ENCODE results near the gene NACAD. TPM values are rescaled to one million over a fixed set of nuclear protein-coding genes. Genes with fewer than 3 reads are reported as not detected.

NACAD gene
- total RNA-seq, 2 donors from 2014 or later = 0.78 to 1.6 TPM

DNA sequence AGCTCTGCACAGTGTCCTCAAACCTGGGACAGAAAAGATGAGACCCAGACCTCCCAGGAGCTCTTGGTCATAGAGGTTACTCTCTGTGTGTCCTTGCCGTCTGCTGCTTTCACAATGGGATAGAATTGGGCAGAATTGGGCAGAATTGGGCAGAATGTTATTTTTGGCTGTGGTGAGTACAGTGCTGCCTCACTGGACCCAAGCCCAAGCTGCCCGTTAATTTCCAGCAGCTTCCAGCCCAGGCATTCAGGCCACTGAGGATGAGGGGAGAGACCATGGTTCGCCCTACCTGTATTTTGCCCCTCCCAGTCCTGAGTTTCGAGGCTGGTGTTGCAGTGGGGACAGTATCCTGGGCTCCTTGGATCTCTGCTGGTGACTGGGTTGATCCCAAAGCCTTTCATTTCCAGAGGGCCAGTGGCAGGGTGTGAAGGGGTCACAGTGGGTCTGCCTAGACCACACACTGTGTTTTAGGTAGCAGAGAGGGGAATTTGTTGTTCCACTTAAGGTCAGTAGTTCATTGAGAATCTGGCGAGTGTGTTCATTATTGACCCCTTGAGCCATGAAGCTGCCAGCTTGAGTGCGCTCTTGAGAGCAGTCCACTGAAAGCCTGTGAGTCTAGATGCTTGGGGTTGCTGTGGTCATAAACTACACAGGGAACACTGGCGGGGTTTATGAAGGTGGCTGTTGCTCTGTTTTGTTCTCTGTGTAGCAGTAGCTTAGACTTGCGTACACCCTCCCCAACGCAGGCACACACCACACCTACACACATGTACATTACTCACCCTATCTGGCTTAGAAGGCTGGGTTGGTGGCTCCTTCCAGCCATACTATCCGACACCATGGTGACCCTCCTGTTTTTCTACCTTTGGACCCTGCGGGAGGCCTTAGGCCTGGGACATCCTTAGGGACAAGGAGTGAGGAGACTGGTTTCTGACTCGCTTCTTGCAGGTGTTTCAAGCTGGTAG, 23.5 kb downstream of the NACAD start:
- DNase-seq (no peak), ATAC-seq (no peak)
- Histone ChIP-seq H3K36me3 (replicated peaks in 1 of 2; ENCODE audit: insufficient read depth in 1 of 2, low read depth in 2 of 2) (no peaks in the 10 kb centered on the region), H3K4me3 (no peak overlapping the region), H3K27me3 (no peaks in the 10 kb centered on the region), H3K4me1 (no peaks in the 10 kb centered on the region), H3K9me3 (no peaks in the 10 kb centered on the region), H3K27ac (no peak overlapping the region)
- 87 to 92% methylated on average over 10 to 12 of the region's 12 CpGs for WGBS, 2 donors
- intact Hi-C loops (cut with DNase I) = no loop called here
- no peak for TF ChIP-seq CTCF (IDR thresholded peaks at IDR 0.05)
- TF ChIP-seq POLR2A (IDR thresholded peaks at IDR 0.05) = no peak

DNA sequence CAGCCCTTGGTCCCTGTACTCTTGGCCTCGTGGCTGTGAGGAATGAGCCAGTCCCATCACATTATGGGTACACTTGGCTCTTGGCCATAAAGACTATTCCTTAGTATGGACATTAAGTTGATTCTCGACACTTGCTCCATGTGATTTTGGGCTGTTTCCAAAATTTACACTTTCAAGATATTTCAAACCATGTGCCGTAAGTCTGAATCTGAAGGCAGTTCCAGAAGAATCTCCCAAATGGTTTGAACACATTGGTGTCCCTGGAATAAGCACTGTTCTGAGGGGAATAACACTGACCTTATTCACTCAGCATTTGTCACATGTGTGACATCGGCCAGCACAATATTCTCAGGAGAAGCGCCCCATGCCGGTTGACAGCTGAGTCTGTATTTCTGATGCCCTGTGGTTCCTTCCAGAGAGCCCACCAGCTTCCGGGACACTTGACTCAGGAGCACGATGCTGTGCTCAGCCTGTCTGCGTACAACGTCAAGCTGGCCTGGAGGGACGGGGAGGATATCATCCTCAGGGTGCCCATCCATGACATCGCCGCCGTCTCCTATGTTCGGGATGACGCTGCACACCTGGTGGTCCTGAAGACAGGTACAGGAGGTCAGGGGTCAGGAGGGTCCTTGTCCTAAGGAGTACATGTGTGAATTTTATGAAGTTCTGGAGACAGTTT, 24.6 kb downstream of the NACAD start:
- intact Hi-C loops (cut with DNase I) = no loop called here
- no peaks in the 10 kb centered on the region for H3K9me3 ChIP-seq
- ATAC-seq = no peak
- TF ChIP-seq CTCF (IDR thresholded peaks at IDR 0.05) = no peak
- TF ChIP-seq POLR2A (IDR thresholded peaks at IDR 0.05) = no peak
- no peaks in the 10 kb centered on the region for H3K27me3 ChIP-seq
- WGBS, 2 donors = 88 to 90% methylated on average over 16 of the region's 16 CpGs
- no peaks in the 10 kb centered on the region for H3K4me1 ChIP-seq
- H3K4me3 ChIP-seq = no peak overlapping the region
- DNase-seq = no peak
- no peaks in the 10 kb centered on the region for H3K36me3 ChIP-seq (replicated peaks in 1 of 2; ENCODE audit: insufficient read depth in 1 of 2, low read depth in 2 of 2)
- H3K27ac ChIP-seq = no peak overlapping the region

DNA sequence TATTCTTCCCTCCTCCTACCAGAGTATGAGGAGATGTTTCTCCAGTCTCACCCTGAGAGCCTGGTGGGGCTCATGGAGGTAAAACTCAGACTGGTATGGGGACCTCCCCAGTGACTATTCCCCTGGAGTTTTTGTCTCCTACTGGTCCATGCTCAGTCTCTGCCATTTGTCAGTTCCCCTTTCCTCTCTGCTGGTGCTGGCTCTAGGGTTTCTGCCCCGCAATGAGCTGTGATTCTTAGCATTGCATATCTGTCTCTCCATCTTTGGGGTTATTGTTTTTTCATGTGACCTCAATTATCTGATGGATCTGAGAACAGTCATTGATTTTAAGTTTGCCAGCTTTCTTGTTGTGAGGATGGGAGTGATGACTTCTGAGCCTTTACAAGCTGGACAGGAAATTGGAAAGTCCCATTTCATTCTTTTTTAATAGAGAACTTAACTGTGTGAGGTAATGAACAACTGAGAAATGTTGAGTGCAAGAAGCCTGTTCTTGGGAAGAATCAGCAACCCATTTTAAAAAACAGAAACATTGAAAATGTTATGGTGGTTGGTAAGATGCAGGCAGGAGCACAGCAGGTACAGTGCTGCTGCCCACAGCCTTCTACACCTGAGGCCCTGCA, 26.9 kb downstream of the NACAD start:
- Histone ChIP-seq H3K4me1 (no peaks in the 10 kb centered on the region), H3K36me3 (replicated peaks in 1 of 2; ENCODE audit: insufficient read depth in 1 of 2, low read depth in 2 of 2) (no peaks in the 10 kb centered on the region), H3K27me3 (no peaks in the 10 kb centered on the region), H3K9me3 (no peaks in the 10 kb centered on the region), H3K27ac (no peak overlapping the region), H3K4me3 (no peak overlapping the region)
- TF ChIP-seq POLR2A (IDR thresholded peaks at IDR 0.05) (no peak), CTCF (IDR thresholded peaks at IDR 0.05) (no peak)
- ATAC-seq (no peak), DNase-seq (no peak)
- intact Hi-C loops (cut with DNase I) = no loop called here
- WGBS, 2 donors = 86 to 100% methylated on average over 1 of the region's 1 CpG

DNA sequence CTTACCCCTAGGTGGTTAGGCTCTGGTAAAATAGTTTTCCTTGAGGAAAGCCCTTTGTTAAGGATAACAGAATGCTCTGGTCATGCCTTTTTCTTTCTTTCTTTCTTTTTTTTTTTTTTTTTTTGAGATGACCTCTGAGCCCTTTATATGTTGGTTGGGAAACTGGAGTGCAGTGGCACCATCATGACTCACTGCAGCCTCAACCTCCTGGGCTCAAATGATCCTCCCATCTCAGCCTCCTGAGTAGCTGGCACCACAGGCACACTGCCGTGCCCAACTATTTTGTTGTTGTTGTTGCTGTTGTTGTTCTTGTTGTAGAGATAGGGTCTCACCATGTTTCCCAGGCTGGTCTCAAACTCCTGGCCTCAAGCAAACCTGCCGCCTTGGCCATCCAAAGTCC, 27.4 kb downstream of the NACAD start:
- no peak for TF ChIP-seq CTCF (IDR thresholded peaks at IDR 0.05)
- TF ChIP-seq POLR2A (IDR thresholded peaks at IDR 0.05) = no peak
- ATAC-seq (no peak), DNase-seq (no peak)
- Histone ChIP-seq H3K4me3 (no peak overlapping the region), H3K4me1 (no peaks in the 10 kb centered on the region), H3K36me3 (replicated peaks in 1 of 2; ENCODE audit: insufficient read depth in 1 of 2, low read depth in 2 of 2) (no peaks in the 10 kb centered on the region), H3K27me3 (no peaks in the 10 kb centered on the region), H3K9me3 (no peaks in the 10 kb centered on the region), H3K27ac (no peak overlapping the region)
- 94 to 95% methylated on average over 2 of the region's 2 CpGs for WGBS, 2 donors
- intact Hi-C loops (cut with DNase I) = no loop called here
